Lung (tissue), 12 donors: Measurements from ENCODE around the gene MT1E. TPM values are rescaled to one million over a fixed set of nuclear protein-coding genes. Genes with fewer than 3 reads are reported as not detected.
"Not testable (repeated sequence)": the region's sequence is repeated elsewhere in the genome, so short reads cannot be mapped to it uniquely, and the experiment has no call there.

Experiments
- ATAC-seq: fragments of 200-7000 bp; cut with Tn5 transposase; one replicate; pipeline ENCODE4 v1.9.1; 2020; ENCODE audit warnings: moderate number of reproducible peaks; ENCODE audit not compliant: insufficient read depth, low FRiP score
- DNase-seq, 3 donors: peaks; one replicate each; pipeline ENCODE4 v3.0.0-alpha.2; 2013 to 2017
- H3K27ac ChIP-seq, 2 donors: one replicate each; pipeline ENCODE4 v1.5.1; 2013; ENCODE audit warnings: mild to moderate bottlenecking in 2 of 2, moderate library complexity in 2 of 2, control low read depth in 1 of 2, inconsistent platforms in 1 of 2, low read depth in 1 of 2, low read length in 1 of 2
- H3K27me3 ChIP-seq, 3 donors: one replicate each; pipeline ENCODE4 v1.5.1; 2013; ENCODE audit warnings: low read length in 2 of 3; ENCODE audit not compliant: control insufficient read depth in 3 of 3, insufficient read depth in 3 of 3
- H3K36me3 ChIP-seq, 4 donors: one replicate each; pipeline ENCODE4 v1.5.1; 2013; ENCODE audit warnings: low read length in 4 of 4, mild to moderate bottlenecking in 1 of 4, moderate library complexity in 1 of 4; ENCODE audit not compliant: control insufficient read depth in 4 of 4, insufficient read depth in 4 of 4
- H3K4me1 ChIP-seq, 5 donors: one replicate each; pipeline ENCODE4 v1.5.1; 2013; ENCODE audit warnings: low read length in 5 of 5, mild to moderate bottlenecking in 2 of 5, moderate library complexity in 1 of 5; ENCODE audit not compliant: control insufficient read depth in 5 of 5, insufficient read depth in 5 of 5
- H3K4me3 ChIP-seq: one replicate; pipeline ENCODE4 v1.5.1; 2013; ENCODE audit warnings: mild to moderate bottlenecking, control low read depth, moderate library complexity
- H3K9ac ChIP-seq, 2 donors: one replicate each; pipeline ENCODE4 v1.5.1; 2013; ENCODE audit warnings: low read length in 2 of 2, control low read depth in 1 of 2; ENCODE audit not compliant: insufficient read depth in 1 of 2
- H3K9me3 ChIP-seq, 4 donors: one replicate each; pipeline ENCODE4 v1.5.1; 2013; ENCODE audit warnings: low read length in 3 of 4, mild to moderate bottlenecking in 1 of 4, moderate library complexity in 1 of 4; ENCODE audit not compliant: control insufficient read depth in 4 of 4, insufficient read depth in 3 of 4
- WGBS, 2 donors: extraction: QIAGEN DNeasy Blood & Tissue Kit; methylation state at CpG; one replicate each; pipeline ENCODE4 v1.1.7; 2013; 5-methylcytosine and 5-hydroxymethylcytosine counted together
- polyA plus RNA-seq, 2 donors: library from polyadenylated mRNA; stranded (reverse); fragments of 200-250 nt; gene quantifications; one replicate each; pipeline ENCODE4 v1.2.1, GENCODE V29; 2013
- total RNA-seq, 2 donors: library from RNA; depleted of rRNA in 1 of 2; stranded (reverse); fragments of >200 nt in 1 of 2; gene quantifications; one replicate each; pipeline ENCODE4 v1.2.1, GENCODE V29; 2014 to 2021
- TF ChIP-seq, protein P1 (sequence below): IDR thresholded peaks from 2 replicates; pipeline ENCODE4 v1.5.1; 2012; ENCODE audit warnings: mild to moderate bottlenecking; ENCODE audit errors: control extremely low read depth, extremely low read depth
- donor health status: control.
- donor health status: control.
- donor health status: Bipolar disorder and iron deficiency.
- donor health status: healthy.
- donor health status: DM: yes; HTN: yes; CAD: no.

The MT1E gene
- total and polyA plus RNA-seq, 4 donors: 22.1 to 746 (median 159) TPM

DNA sequence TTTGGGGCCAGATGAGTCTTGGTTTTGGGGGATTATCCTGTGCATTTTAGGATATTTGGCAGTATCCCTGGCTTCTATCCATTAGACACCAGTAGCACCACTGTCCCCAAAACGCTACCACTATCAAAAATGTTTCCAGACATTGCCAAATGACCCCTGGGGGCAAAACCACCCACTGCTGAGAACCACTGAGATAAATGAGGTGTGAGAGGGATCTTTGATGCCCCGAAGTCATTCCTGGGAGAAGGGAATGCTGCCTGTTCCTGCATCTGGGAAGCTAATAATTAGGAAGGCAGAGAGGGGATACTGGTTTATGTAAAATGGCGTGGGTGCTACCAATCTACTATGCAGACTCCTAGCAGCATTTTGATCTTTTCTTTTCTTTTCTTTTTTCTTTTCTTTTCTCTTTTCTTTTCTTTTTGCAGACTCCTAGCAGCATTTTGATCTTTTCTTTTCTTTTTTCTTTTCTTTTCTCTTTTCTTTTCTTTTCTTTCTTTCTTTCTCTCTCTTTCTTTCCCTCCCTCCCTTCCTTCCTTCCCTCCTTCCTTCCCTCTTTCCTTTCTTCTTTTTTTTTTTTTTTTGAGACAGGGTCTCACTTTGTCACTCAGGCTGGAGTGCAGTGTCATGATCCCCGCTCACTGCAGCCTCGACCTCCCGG is 45.1 kb upstream of the MT1E start:
- Histone ChIP-seq H3K27me3 (no peaks in the 10 kb centered on the region), H3K4me1 (no peaks in the 10 kb centered on the region), H3K9ac (no peak overlapping the region), H3K36me3 (no peaks in the 10 kb centered on the region), H3K9me3 (no peaks in the 10 kb centered on the region), H3K4me3 (no peak overlapping the region), H3K27ac (no peak overlapping the region)
- ATAC-seq: no peak
- no peak for DNase-seq
- TF ChIP-seq, protein P1, sequence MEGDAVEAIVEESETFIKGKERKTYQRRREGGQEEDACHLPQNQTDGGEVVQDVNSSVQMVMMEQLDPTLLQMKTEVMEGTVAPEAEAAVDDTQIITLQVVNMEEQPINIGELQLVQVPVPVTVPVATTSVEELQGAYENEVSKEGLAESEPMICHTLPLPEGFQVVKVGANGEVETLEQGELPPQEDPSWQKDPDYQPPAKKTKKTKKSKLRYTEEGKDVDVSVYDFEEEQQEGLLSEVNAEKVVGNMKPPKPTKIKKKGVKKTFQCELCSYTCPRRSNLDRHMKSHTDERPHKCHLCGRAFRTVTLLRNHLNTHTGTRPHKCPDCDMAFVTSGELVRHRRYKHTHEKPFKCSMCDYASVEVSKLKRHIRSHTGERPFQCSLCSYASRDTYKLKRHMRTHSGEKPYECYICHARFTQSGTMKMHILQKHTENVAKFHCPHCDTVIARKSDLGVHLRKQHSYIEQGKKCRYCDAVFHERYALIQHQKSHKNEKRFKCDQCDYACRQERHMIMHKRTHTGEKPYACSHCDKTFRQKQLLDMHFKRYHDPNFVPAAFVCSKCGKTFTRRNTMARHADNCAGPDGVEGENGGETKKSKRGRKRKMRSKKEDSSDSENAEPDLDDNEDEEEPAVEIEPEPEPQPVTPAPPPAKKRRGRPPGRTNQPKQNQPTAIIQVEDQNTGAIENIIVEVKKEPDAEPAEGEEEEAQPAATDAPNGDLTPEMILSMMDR: no peak
- WGBS, 2 donors: 81 to 87% methylated on average over 6 of the region's 6 CpGs

- not testable (repeated sequence) for H3K36me3 ChIP-seq, H3K9me3 ChIP-seq, ATAC-seq, DNase-seq, H3K4me1 ChIP-seq, H3K27ac ChIP-seq, H3K9ac ChIP-seq, H3K4me3 ChIP-seq
- WGBS, 2 donors: 96 to 97% methylated on average over 2 of the region's 2 CpGs
- H3K27me3 ChIP-seq: peaks cover 0 to 17% (median 11%) of the 10 kb centered on the region in 3 donors
Observed at GRCh38 chr16:56582911-56583310, 42.7 kb upstream of the MT1E start.

DNA sequence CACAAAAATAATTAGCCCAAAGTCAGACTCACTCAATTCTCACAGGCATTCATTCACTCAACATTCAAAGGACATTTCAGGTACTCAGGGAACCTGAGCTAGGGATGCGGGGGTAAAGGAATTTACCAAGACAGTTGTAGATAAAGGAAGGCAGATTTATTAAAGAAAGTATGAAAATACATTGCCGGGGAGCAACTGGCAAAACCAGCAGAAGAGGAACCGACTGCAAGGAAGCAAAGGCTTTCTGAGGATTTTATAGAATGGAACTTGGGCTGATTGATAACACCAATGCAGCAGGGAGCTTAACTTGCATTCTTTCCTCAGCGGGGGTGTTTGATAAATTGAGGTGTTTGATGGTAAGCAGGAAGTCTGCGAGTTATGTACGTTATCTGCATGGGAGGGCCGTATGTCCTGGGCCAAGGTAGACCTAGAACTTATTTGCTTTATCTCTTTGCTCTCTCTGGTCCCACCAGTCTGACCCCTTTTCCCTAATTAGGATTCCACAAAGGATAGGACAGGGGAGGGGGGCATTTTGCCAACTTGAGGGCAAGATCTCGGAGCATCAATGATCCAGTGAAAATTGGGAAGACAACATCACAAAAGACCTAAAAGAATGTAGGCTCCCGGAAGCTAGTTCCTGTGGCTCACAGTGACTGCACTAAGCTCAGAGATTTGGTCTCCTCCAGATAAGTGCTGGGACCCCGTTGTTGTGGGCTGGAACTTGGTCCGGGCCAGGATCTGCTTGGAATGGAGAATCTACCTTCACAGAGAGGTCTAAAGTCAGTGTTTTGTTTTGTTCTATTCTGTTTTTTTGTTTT is 42.0 kb upstream of the MT1E start:
- no peak for DNase-seq
- TF ChIP-seq, protein P1: no peak
- Histone ChIP-seq H3K4me3 (no peak overlapping the region), H3K36me3 (no peaks in the 10 kb centered on the region), H3K4me1 (no peaks in the 10 kb centered on the region), H3K9me3 (no peaks in the 10 kb centered on the region), H3K9ac (no peak overlapping the region), H3K27ac (no peak overlapping the region), H3K27me3 (peaks cover 0 to 23% (median 16%) of the 10 kb centered on the region in 3 donors)
- no peak for ATAC-seq
- 71 to 78% methylated on average over 11 of the region's 11 CpGs for WGBS, 2 donors

DNA sequence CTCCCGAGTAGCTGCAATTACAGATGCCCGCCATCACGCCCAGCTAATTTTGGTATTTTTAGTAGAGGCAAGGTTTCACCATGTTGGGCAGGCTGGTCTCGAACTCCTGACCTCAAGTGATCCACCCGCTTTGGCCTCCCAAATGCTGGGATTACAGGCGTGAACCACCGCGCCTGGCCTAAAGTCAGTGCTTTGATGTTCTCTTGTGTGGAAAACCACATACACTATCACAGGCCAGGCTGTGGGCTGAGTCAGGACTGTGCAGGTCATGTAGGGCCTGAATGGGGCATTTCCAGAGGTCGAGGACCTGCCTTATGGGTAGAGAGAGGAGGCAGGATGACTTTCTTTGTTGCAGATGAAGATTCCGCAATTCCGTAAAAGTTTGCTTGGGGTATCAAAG is 41.3 kb upstream of the MT1E start:
- H3K27ac ChIP-seq: no peak overlapping the region
- H3K36me3 ChIP-seq: no peaks in the 10 kb centered on the region
- no peak overlapping the region for H3K9ac ChIP-seq
- no peak for ATAC-seq
- H3K4me1 ChIP-seq: peaks cover 0 to 3% (median 0%) of the 10 kb centered on the region in 5 donors
- no peaks in the 10 kb centered on the region for H3K9me3 ChIP-seq
- H3K27me3 ChIP-seq: peaks cover 0 to 28% (median 20%) of the 10 kb centered on the region in 3 donors
- no peak overlapping the region for H3K4me3 ChIP-seq
- WGBS, 2 donors: 86 to 97% methylated on average over 11 of the region's 11 CpGs
- TF ChIP-seq, protein P1: no peak
- no peak for DNase-seq
